Upper lobe of left lung (tissue), 6 donors: Measurements from ENCODE around the gene EXOSC5. TPM values are rescaled to one million over a fixed set of nuclear protein-coding genes. Genes with fewer than 3 reads are reported as not detected.

ENCODE experiments used
- ATAC-seq, 2 donors: fragments of 200-7000 bp; cut with Tn5 transposase; one replicate each; pipeline ENCODE4 v1.9.1; 2022; ENCODE audit warnings: mild to moderate bottlenecking in 2 of 2, moderate library complexity in 2 of 2; ENCODE audit not compliant: low FRiP score in 2 of 2
- DNase-seq, 2 donors: peaks; one replicate each; pipeline ENCODE4 v3.0.0-alpha.2; 2019 to 2020
- H3K27ac ChIP-seq, 4 donors: fragments of 200-600 bp; sonication (generic); one replicate each; pipeline ENCODE4 v1.5.1; 2016 to 2019
- H3K27me3 ChIP-seq, 4 donors: fragments of 200-600 bp; sonication (generic); one replicate each; pipeline ENCODE4 v1.5.1; 2017 to 2019
- H3K36me3 ChIP-seq, 4 donors: fragments of 200-600 bp; sonication (generic); one replicate each; pipeline ENCODE4 v1.5.1; 2016 to 2019
- H3K4me1 ChIP-seq, 4 donors: fragments of 200-600 bp; sonication (generic); one replicate each; pipeline ENCODE4 v1.5.1; 2018 to 2019
- H3K4me3 ChIP-seq, 4 donors: fragments of 200-600 bp; sonication (generic); one replicate each; pipeline ENCODE4 v1.5.1; 2017 to 2019; ENCODE audit warnings: mild to moderate bottlenecking in 2 of 4, moderate library complexity in 1 of 4
- H3K9me3 ChIP-seq, 4 donors: fragments of 200-600 bp; sonication (generic); one replicate each; pipeline ENCODE4 v1.5.1; 2018 to 2019
- CTCF ChIP-seq, 6 experiments: fragments of 450-650 bp in 4 of 6; fragments of 200-600 bp in 2 of 6; sonication (generic) in 2 of 6; IDR thresholded peaks; one replicate each; pipeline ENCODE4 v1.5.1; 2016 to 2019; ENCODE audit warnings: antibody characterized with exemption in 6 of 6
- EP300 ChIP-seq, 4 donors: sonication (generic); formaldehyde crosslinking; IDR thresholded peaks; one replicate each; pipeline ENCODE4 v1.5.1; 2017; ENCODE audit warnings: antibody characterized with exemption in 4 of 4, control low read depth in 2 of 4
- POLR2A ChIP-seq, 4 donors: fragments of 450-650 bp; IDR thresholded peaks; one replicate each; pipeline ENCODE4 v1.5.1; 2016 to 2017; ENCODE audit warnings: antibody characterized with exemption in 4 of 4, mild to moderate bottlenecking in 2 of 4
- POLR2AphosphoS5 ChIP-seq, 2 donors: sonication (generic); formaldehyde crosslinking; IDR thresholded peaks; one replicate each; pipeline ENCODE4 v1.5.1; 2017; ENCODE audit warnings: antibody characterized with exemption in 2 of 2
- WGBS, 2 donors: methylation state at CpG; one replicate each; pipeline ENCODE4 v1.1.5; 2017 to 2018; 5-methylcytosine and 5-hydroxymethylcytosine counted together
- total RNA-seq, 6 donors: library from RNA; depleted of rRNA in 4 of 6; stranded (reverse); fragments of >200 nt in 4 of 6; gene quantifications; one replicate each; pipeline versions ENCODE4 v1.1.0 to v1.2.1, GENCODE V29; 2016 to 2021
- donor health status: DM: no; HTN: no; CAD: no; lungs with moderate emphysema.
- donor health status: DM: no; HTN: yes; CAD: no; lungs with severe emphysema.

EXOSC5 gene
- total RNA-seq, 6 donors from 2014 or later = 0.89 to 18.4 (median 16.0) TPM

DNA sequence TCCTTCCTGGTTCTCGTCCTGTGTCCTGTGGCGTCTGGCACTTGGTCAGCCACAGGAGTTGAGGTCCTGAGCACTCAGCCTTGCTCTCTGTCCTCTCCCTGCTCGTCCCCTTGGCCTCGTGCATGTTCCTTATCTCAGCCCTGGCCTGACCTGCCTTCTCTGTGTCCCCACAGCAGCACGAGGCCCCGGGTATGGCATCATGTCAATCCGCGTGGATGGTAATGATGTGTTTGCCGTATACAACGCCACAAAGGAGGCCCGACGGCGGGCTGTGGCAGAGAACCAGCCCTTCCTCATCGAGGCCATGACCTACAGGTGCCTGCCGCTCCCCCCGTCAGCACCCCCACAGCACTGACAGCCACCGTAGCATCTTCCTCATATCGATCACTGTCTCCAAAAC is 25.3 kb upstream of the EXOSC5 start:
- no peak for DNase-seq
- TF ChIP-seq POLR2A (IDR thresholded peaks at IDR 0.05) (no peak), CTCF (IDR thresholded peaks at IDR 0.05) (no peak), EP300 (IDR thresholded peaks at IDR 0.05) (no peak), POLR2AphosphoS5 (IDR thresholded peaks at IDR 0.05) (no peak)
- H3K36me3 ChIP-seq = peaks cover 31 to 80% (median 49%) of the 10 kb centered on the region in 4 donors
- H3K9me3 ChIP-seq = no peaks in the 10 kb centered on the region
- no peaks in the 10 kb centered on the region for H3K27me3 ChIP-seq
- WGBS, 2 donors = 85 to 87% methylated on average over 18 of the region's 18 CpGs
- H3K4me1 ChIP-seq = peaks cover 28 to 75% (median 50%) of the 10 kb centered on the region in 4 donors
- no peak for ATAC-seq
- peak overlapping the region in 1 of 4 donors; percentile 81 for H3K27ac ChIP-seq
- H3K4me3 ChIP-seq = no peak overlapping the region

DNA sequence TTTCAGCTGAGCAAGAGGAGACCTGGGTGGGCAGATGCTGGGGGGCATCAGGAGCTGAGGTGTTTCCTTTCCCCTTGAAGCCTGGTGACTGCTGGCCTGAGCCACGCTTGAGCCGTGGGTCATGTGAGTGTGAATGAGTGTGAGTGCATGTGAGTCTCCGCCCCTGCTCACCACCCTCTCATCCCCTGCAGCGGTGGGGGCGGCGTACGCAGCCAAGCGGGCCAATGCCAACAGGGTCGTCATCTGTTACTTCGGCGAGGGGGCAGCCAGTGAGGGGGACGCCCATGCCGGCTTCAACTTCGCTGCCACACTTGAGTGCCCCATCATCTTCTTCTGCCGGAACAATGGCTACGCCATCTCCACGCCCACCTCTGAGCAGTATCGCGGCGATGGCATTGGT is 24.8 kb upstream of the EXOSC5 start:
- WGBS, 2 donors = 96 to 98% methylated on average over 15 to 18 of the region's 20 CpGs
- H3K36me3 ChIP-seq = peaks cover 31 to 85% (median 51%) of the 10 kb centered on the region in 4 donors
- no peak for ATAC-seq
- no peak overlapping the region for H3K4me3 ChIP-seq
- H3K27me3 ChIP-seq = no peaks in the 10 kb centered on the region
- no peaks in the 10 kb centered on the region for H3K9me3 ChIP-seq
- peak in 1 of 2 donors; percentile 76 for DNase-seq
- H3K27ac ChIP-seq = peak overlapping the region in 2 of 4 donors; percentile 80 to 81
- TF ChIP-seq CTCF (IDR thresholded peaks at IDR 0.05) (no peak), POLR2AphosphoS5 (IDR thresholded peaks at IDR 0.05) (no peak), EP300 (IDR thresholded peaks at IDR 0.05) (no peak), POLR2A (IDR thresholded peaks at IDR 0.05) (no peak)
- H3K4me1 ChIP-seq = peaks cover 27 to 70% (median 47%) of the 10 kb centered on the region in 4 donors

GRCh38 chr19:41421314-41421713 is 24.2 kb upstream of the EXOSC5 start:
- TF ChIP-seq CTCF (IDR thresholded peaks at IDR 0.05) (no peak), POLR2A (IDR thresholded peaks at IDR 0.05) (no peak), EP300 (IDR thresholded peaks at IDR 0.05) (no peak), POLR2AphosphoS5 (IDR thresholded peaks at IDR 0.05) (no peak)
- Histone ChIP-seq H3K9me3 (no peaks in the 10 kb centered on the region), H3K4me3 (no peak overlapping the region), H3K27ac (peak overlapping the region; percentile 69 to 81 (median 76)), H3K36me3 (peaks cover 31 to 91% (median 53%) of the 10 kb centered on the region in 4 donors), H3K4me1 (peaks cover 21 to 63% (median 41%) of the 10 kb centered on the region in 4 donors), H3K27me3 (no peaks in the 10 kb centered on the region)
- DNase-seq = no peak
- WGBS, 2 donors = 85 to 91% methylated on average over 6 of the region's 6 CpGs
- no peak for ATAC-seq

DNA sequence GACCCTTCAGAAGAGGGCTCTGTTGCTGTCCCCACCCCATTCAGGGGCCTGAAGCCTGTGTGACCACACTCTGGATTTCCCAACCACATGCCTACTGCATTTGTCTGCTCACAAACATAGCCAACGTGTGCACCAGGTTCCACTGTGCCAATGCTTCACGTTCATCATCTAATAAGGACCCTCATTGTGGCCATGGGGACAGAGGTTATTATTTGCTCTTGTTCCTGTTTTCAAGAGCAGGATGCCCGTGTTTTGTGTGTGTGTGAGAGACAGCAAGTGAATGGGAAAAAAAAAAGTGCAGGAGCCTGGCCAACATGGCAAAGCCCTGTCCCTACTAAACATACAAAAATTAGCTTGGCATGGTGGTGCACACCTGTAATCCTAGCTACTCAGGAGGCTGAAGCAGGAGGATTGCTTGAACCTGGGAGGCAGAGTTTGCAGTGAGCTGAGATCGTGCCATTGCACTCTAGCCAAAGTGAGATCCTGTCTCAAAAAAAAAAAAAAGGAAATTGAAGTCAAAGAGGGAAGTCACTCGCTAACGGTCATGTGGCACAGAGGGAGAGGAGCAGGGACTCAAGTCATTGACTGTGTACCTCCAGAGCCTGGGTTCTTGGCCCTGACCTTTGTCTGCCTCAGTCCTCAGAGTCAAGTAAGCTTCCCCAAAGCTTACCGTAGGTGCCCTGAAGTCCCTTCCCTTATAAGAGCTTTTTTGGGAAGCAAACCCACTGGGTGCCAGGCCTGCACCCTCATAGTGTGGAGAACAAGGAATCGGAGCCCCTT is 23.1 kb upstream of the EXOSC5 start:
- Histone ChIP-seq H3K4me3 (no peak overlapping the region), H3K36me3 (peaks cover 31 to 88% (median 56%) of the 10 kb centered on the region in 4 donors), H3K27ac (peak overlapping the region; percentile 69 to 81 (median 76)), H3K4me1 (peaks cover 15 to 53% (median 31%) of the 10 kb centered on the region in 4 donors), H3K9me3 (no peaks in the 10 kb centered on the region), H3K27me3 (no peaks in the 10 kb centered on the region)
- WGBS, 2 donors = 54 to 58% methylated on average over 8 of the region's 8 CpGs
- TF ChIP-seq CTCF (IDR thresholded peaks at IDR 0.05) (no peak), POLR2AphosphoS5 (IDR thresholded peaks at IDR 0.05) (no peak), POLR2A (IDR thresholded peaks at IDR 0.05) (no peak), EP300 (IDR thresholded peaks at IDR 0.05) (no peak)
- DNase-seq (peak in 1 of 2 donors; percentile 73), ATAC-seq (peak in 1 of 2 donors; percentile 58)
